Measurements from ENCODE around the gene ARHGAP24. TPM values are rescaled to one million over a fixed set of nuclear protein-coding genes. Genes with fewer than 3 reads are reported as not detected.

Gene ARHGAP24
- total RNA-seq, 2 experiments from 2014 or later = 0.28 TPM; not detected in 1

DNA sequence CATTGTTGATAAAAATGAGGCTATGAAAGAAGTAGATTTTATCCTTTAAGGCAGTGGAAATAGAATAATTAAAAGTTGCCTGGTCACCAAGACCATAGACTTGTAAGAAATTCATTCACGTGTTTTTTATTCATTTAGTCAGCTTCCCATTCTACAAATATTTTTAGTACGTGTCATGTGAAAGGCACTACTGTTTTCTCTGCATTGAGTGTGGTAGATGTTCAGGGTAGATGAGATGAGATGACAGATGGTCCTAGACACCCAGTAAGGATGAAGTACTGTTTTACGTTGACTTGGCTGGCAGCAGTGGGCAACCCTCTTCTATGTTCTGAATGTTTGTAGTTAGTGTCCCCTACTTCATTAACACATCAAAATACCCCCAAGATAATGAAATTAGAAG, 228.1 kb downstream of the ARHGAP24 start:
- Mint-ChIP-seq H3K27ac (no peak overlapping the region), H3K4me1 (no peaks in the 10 kb centered on the region), H3K9me3 (peaks cover 3% of the 10 kb centered on the region), H3K4me3 (no peak overlapping the region), H3K27me3 (no peaks in the 10 kb centered on the region), H3K36me3 (no peaks in the 10 kb centered on the region)
- POLR2A ChIA-PET = no interaction called here
- ATAC-seq (ENCODE audit: low read depth) (no peak), DNase-seq (no peak)

DNA sequence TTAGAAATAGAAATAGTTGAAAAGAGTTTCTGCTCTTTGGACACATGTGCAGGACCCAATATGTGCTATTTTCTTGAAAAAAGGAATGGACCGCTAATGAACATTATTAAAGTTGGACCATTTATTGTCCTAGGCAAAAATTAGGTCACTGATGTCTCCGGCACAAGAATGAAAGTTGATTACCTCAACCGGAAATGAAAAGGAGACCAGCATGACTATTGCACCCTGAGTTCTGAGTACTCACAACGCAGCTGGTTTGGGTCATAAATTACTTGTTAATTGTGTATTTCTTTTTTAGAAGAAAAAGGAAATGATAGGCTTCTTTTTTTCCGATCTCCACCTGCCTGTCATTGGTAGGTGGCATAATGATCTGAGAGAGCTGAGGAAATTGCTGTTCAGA, 232.7 kb downstream of the ARHGAP24 start:
- ATAC-seq (ENCODE audit: low read depth) (no peak), DNase-seq (no peak)
- H3K9me3 Mint-ChIP-seq = peaks cover 2% of the 10 kb centered on the region
- no peak overlapping the region for H3K4me3 Mint-ChIP-seq
- POLR2A ChIA-PET = no interaction called here
- H3K4me1 Mint-ChIP-seq = no peaks in the 10 kb centered on the region
- no peak overlapping the region for H3K27ac Mint-ChIP-seq
- H3K36me3 Mint-ChIP-seq = no peaks in the 10 kb centered on the region
- H3K27me3 Mint-ChIP-seq = no peaks in the 10 kb centered on the region

DNA sequence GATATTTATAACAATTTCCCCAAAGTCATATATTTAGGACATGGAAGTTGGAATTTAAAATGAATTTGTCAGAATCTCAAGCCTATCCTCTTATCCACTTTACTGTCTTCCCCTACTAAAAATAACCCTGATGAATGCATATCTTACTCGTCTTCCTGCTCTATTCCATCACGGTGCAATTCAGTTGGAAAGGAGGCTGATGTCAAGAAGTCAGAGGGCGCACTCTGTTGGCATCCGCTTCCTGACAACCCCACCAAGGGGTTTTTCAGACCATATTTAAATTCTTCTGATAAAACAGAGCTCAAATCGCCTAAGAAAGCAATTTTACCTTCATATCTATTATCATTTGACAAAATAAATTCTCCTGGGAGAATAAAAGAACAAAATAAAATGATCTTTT, 233.5 kb downstream of the ARHGAP24 start:
- H3K9me3 Mint-ChIP-seq = peaks cover 2% of the 10 kb centered on the region
- no peaks in the 10 kb centered on the region for H3K27me3 Mint-ChIP-seq
- H3K4me3 Mint-ChIP-seq = no peak overlapping the region
- H3K36me3 Mint-ChIP-seq = no peaks in the 10 kb centered on the region
- H3K4me1 Mint-ChIP-seq = no peaks in the 10 kb centered on the region
- POLR2A ChIA-PET = no interaction called here
- no peak for DNase-seq
- no peak for ATAC-seq (ENCODE audit: low read depth)
- no peak overlapping the region for H3K27ac Mint-ChIP-seq

DNA sequence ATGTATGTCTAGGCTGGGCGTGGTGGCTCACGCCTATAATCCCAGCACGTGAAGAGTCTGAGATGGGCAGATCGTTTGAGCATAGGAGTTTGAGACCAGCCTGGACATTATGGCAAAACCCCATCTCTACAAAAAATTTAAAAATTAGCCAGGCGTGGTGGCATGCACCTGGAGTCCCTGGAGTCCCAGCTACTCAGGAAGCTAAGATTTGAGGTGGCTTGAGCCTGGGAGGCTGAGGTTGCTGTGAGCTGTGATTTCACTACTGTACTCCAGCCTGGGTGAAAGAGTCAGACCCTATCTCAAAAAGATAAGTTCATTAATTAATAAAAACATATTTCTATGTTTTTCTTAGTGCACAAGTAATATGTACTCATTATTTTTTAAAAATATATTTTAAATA, 238.1 kb downstream of the ARHGAP24 start:
- H3K4me1 Mint-ChIP-seq = no peaks in the 10 kb centered on the region
- H3K27ac Mint-ChIP-seq = no peak overlapping the region
- POLR2A ChIA-PET = no interaction called here
- H3K27me3 Mint-ChIP-seq = no peaks in the 10 kb centered on the region
- no peak overlapping the region for H3K4me3 Mint-ChIP-seq
- DNase-seq (no peak), ATAC-seq (ENCODE audit: low read depth) (no peak)
- no peaks in the 10 kb centered on the region for H3K36me3 Mint-ChIP-seq
- H3K9me3 Mint-ChIP-seq = no peaks in the 10 kb centered on the region

DNA sequence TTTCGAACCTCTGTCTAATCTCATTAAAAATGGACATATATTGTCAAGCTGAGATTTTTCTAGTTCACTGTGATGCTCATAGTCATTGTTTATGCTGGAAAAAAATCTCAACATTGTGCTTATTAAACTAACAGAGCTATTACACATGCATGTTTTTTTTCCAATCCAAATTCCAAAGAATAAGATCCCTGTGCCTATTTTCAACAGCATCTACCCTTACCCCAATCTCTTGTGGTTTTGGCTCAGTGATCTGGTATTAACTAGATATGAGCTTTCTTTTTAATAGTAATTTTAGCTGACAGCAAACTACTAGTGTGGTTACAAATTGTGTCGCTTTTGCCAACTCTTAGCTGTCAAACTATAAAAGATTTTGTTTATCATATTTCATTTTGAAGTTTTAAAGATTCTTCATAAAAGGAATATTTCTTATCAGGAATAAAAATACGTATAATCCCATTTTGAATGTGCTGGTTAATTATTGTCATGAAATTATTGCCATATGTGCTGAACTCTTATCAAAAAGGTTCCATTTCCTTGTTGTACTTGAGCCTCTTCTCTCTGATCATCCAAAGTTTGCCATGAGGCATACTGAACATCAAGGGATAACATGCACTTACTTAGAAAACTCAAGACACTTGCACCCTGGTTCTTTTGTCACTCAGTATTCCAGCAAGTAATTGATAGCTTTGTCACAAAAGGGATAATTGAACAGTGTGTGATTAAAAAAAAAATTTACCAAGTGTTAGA, 241.2 kb downstream of the ARHGAP24 start:
- H3K4me1 Mint-ChIP-seq = no peaks in the 10 kb centered on the region

DNA sequence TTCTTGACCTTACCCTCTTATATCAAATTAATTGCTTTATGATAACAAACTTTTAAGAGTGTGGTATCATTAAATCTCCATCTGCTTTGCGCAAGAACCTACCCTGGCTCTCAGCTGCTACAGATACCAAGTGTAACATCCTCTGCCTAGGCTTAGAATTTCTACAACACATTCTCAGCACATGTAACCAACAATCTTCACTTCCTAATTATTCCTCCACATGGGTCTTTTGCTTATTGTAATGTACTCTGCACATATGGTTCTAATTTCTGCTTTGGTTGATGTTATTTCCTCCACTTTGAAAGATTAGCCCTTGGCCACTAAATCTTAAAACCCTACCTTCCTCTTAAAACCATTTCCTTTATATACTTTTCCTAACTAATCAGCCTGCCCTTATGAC, 242.4 kb downstream of the ARHGAP24 start:
- no peak overlapping the region for H3K4me3 Mint-ChIP-seq

More for the DNA sequence above, 241.2 kb downstream of the ARHGAP24 start:
- ATAC-seq (ENCODE audit: low read depth) (no peak), DNase-seq (no peak)
- POLR2A ChIA-PET = no interaction called here
- H3K36me3 Mint-ChIP-seq = no peaks in the 10 kb centered on the region
- H3K27ac Mint-ChIP-seq = no peak overlapping the region
- no peaks in the 10 kb centered on the region for H3K9me3 Mint-ChIP-seq
- no peaks in the 10 kb centered on the region for H3K27me3 Mint-ChIP-seq
- H3K4me3 Mint-ChIP-seq = no peak overlapping the region

DNA sequence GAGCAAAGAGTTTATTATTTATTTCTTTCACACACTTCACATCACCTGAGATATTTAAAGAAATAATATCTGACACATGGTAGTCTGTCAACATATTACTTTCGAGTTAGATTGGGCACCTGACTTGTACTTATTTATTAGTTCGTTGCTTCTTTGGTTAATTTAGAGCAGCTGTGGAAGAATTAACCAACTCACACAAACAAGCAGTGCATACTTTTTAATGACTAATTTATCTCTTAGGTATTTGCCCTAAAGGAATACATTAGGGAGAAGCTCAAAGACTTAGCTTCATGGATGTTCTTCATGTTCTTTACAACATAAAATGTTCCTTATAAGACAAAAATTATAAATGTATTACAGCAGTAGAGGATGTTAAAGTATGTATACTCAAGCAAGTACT, 242.9 kb downstream of the ARHGAP24 start:
- H3K4me1 Mint-ChIP-seq = no peaks in the 10 kb centered on the region
- ATAC-seq (ENCODE audit: low read depth) (no peak), DNase-seq (no peak)
- no peak overlapping the region for H3K4me3 Mint-ChIP-seq
- no peaks in the 10 kb centered on the region for H3K27me3 Mint-ChIP-seq
- no peak overlapping the region for H3K27ac Mint-ChIP-seq
- no peaks in the 10 kb centered on the region for H3K36me3 Mint-ChIP-seq
- POLR2A ChIA-PET = no interaction called here
- no peaks in the 10 kb centered on the region for H3K9me3 Mint-ChIP-seq

More for the DNA sequence above, 242.4 kb downstream of the ARHGAP24 start:
- DNase-seq (no peak), ATAC-seq (ENCODE audit: low read depth) (no peak)
- H3K36me3 Mint-ChIP-seq = no peaks in the 10 kb centered on the region
- POLR2A ChIA-PET = no interaction called here
- no peaks in the 10 kb centered on the region for H3K9me3 Mint-ChIP-seq
- H3K27ac Mint-ChIP-seq = no peak overlapping the region
- H3K4me1 Mint-ChIP-seq = no peaks in the 10 kb centered on the region
- H3K27me3 Mint-ChIP-seq = no peaks in the 10 kb centered on the region

DNA sequence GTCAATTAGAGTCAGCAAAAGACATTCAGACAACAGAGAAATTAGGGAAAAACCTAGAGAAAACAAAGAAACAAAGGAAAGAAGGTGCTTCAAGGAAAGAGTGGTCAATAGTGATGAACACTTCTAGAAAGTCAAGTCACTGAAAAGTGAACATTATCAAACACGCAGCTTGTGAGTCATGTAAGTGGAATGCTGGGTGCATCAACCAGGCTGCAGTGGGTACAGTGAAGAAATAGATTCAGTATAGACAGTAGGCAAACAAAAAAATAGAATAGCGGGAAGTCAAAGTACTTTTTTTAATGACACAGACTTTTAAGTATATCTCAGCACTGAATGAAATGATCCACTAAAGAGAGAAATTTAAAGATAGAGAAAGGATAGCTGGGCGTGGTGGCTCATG, 245.8 kb downstream of the ARHGAP24 start:
- no peaks in the 10 kb centered on the region for H3K36me3 Mint-ChIP-seq
- no peaks in the 10 kb centered on the region for H3K27me3 Mint-ChIP-seq
- ATAC-seq (ENCODE audit: low read depth) (no peak), DNase-seq (no peak)
- POLR2A ChIA-PET = no interaction called here
- no peak overlapping the region for H3K27ac Mint-ChIP-seq
- H3K4me3 Mint-ChIP-seq = no peak overlapping the region
- H3K9me3 Mint-ChIP-seq = no peaks in the 10 kb centered on the region
- no peaks in the 10 kb centered on the region for H3K4me1 Mint-ChIP-seq

DNA sequence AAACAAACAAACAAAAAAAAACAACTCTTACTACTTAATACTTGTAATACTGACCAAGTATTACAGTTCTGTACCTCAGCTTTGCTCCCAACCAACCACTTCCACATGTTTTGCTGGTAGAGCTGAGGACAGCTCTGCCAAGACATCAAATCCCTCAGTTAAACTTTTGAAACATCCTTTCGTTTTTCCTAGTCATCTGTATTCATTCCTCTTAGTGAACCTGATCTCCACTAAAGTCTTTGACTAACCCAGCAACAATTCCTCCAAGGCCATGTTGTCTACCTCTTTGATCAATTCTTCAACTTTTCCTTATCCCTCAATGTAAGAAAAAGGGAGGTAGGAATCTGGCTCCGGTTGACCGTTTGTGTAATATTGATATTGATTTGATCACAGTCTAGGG, 247.5 kb downstream of the ARHGAP24 start:
- Mint-ChIP-seq H3K27me3 (no peaks in the 10 kb centered on the region), H3K9me3 (no peaks in the 10 kb centered on the region), H3K36me3 (no peaks in the 10 kb centered on the region), H3K4me3 (no peak overlapping the region), H3K27ac (no peak overlapping the region), H3K4me1 (no peaks in the 10 kb centered on the region)
- ATAC-seq (ENCODE audit: low read depth) = no peak
- POLR2A ChIA-PET = no interaction called here
- DNase-seq = no peak

DNA sequence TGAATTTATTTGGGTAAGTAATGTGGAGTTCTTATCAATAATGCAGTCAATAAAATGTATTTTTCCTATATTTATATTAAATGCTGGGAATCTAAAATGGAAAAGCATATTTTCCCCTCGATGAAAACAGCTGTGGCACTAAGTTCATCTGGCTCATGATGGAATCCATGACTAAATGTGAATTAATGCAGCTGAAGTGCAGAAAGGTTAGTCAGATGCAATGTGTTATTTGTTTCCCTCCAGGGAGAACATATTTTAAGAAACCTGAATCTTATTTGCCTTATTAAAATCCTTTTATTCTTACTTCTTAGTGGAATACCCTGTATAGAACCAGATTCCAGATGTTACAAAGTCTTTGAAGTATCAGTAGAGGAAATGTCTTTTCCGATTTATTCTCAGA, 247.9 kb downstream of the ARHGAP24 start:
- H3K27me3 Mint-ChIP-seq = no peaks in the 10 kb centered on the region
- no peak overlapping the region for H3K27ac Mint-ChIP-seq
- POLR2A ChIA-PET = no interaction called here
- no peak overlapping the region for H3K4me3 Mint-ChIP-seq
- no peaks in the 10 kb centered on the region for H3K36me3 Mint-ChIP-seq
- no peaks in the 10 kb centered on the region for H3K4me1 Mint-ChIP-seq
- DNase-seq (no peak), ATAC-seq (ENCODE audit: low read depth) (no peak)
- H3K9me3 Mint-ChIP-seq = no peaks in the 10 kb centered on the region

DNA sequence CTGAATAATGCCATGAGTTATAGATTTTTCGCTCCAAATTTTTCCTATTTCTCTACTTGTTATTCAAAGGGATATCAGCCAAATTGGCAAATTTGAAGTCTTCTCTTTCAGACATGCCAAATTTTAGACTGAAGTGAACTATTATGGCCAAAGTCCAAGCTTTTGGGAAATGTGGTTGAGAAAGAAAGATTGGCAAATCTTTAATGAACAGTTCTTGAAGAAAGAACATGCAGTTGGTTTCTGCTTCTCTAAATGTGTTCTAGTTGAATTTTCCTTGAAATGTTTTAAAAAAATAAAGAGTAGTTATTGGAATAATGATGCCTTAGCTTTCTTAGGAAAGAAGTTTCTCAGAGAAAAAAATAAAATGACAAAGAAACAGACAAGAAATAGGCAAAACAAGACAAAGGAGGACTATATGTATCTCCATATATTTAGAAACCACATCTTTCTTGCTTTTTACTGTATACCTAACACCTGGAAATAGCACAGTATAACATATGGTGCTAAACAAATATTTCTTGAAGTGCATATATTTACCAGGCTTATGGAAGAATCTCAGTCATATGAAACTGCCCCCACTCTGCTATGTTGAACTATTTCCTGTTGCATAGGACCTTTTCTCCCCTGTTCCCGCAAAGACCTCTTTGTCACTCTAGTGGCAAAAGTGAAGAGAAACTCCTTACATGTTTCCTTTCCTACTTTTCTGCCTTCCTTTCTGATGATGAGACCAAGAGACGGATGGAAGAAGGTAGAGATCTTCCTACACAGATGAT, 250.0 kb downstream of the ARHGAP24 start:
- no peak overlapping the region for H3K4me3 Mint-ChIP-seq
- no peak overlapping the region for H3K27ac Mint-ChIP-seq
- DNase-seq = no peak
- POLR2A ChIA-PET = no interaction called here
- H3K36me3 Mint-ChIP-seq = no peaks in the 10 kb centered on the region
- no peaks in the 10 kb centered on the region for H3K9me3 Mint-ChIP-seq
- no peak for ATAC-seq (ENCODE audit: low read depth)
- no peaks in the 10 kb centered on the region for H3K27me3 Mint-ChIP-seq
- H3K4me1 Mint-ChIP-seq = no peaks in the 10 kb centered on the region

DNA sequence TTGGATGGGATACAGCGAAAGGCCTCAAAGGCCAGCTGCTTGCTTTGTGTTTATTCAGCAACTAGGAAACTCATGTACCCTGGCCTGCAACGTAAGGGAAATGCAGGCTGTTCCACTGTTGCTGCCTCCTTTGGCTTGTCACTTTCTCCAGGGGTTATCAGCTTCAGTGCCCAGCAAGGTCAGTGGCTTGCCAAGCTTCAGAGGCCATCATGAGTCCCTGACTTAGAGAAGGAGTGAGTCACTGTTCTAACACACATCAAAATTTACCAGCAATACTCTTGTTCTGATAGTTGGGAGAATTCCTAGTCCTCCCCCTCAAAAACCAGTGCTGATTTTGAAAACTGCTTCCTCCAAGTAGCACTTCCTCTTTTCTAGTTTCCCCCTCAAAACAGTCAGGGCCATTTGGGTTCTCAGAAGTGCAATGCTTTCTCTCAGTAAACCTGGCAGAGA, 250.8 kb downstream of the ARHGAP24 start:
- POLR2A ChIA-PET = no interaction called here
- DNase-seq (no peak), ATAC-seq (ENCODE audit: low read depth) (no peak)
- H3K27ac Mint-ChIP-seq = no peak overlapping the region
- no peaks in the 10 kb centered on the region for H3K36me3 Mint-ChIP-seq
- H3K4me3 Mint-ChIP-seq = no peak overlapping the region
- H3K27me3 Mint-ChIP-seq = no peaks in the 10 kb centered on the region
- H3K4me1 Mint-ChIP-seq = no peaks in the 10 kb centered on the region
- no peaks in the 10 kb centered on the region for H3K9me3 Mint-ChIP-seq

DNA sequence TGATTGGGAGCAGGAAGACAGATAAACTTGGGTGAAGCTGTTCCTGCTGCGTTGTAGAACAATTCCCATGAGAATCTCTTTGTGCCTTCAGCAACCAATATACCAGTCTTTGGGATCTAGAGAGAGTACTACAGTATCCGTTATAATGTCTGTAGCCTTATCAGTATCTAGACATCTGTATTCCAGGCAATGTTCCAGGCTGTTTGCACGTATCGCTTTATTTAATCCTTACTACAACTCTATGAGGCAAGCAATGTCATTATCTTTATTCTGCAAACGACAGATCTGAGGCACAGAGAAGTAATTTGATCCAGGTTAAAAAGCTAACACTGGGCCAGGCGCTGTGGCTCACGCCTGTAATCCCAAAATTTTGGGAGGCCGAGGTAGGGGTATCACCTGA, 251.6 kb downstream of the ARHGAP24 start:
- Mint-ChIP-seq H3K4me1 (no peaks in the 10 kb centered on the region), H3K36me3 (no peaks in the 10 kb centered on the region), H3K4me3 (no peak overlapping the region), H3K9me3 (no peaks in the 10 kb centered on the region), H3K27ac (no peak overlapping the region), H3K27me3 (no peaks in the 10 kb centered on the region)
- no peak for DNase-seq
- no peak for ATAC-seq (ENCODE audit: low read depth)
- POLR2A ChIA-PET = no interaction called here

DNA sequence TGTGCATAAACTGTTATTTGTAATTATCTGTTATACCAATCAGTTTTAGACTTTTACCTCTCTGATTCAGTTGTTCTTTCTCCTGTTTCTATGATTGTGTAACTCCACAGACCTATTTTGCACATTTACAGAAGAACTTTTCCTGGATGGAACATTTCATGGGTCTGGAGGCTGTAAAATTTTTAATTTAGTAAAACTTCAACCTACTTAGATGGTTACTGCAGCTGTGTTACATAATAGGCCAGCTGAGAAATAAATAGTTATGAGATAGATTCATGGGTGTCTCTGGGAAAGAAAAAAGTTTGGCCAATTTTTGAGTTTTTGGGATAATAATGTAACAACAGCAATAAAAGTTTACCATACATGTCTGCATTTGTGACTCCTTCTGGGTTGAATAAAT, 253.5 kb downstream of the ARHGAP24 start:
- Mint-ChIP-seq H3K4me3 (no peak overlapping the region), H3K27me3 (no peaks in the 10 kb centered on the region), H3K36me3 (no peaks in the 10 kb centered on the region), H3K9me3 (no peaks in the 10 kb centered on the region), H3K4me1 (no peaks in the 10 kb centered on the region), H3K27ac (no peak overlapping the region)
- ATAC-seq (ENCODE audit: low read depth) (no peak), DNase-seq (no peak)
- POLR2A ChIA-PET = no interaction called here

All from activated naive CD8-positive, alpha-beta T cell treated with anti-CD3 and anti-CD28 coated beads, Interleukin-2, amount 10 ng/mL, durations not matched to agents 7 days and 5 days (primary cell).